Central memory CD4-positive, alpha-beta T cell (primary cell): Measurements from ENCODE around the gene IL34.

Source experiments
- DNase-seq: peaks from one replicate; pipeline ENCODE4 v3.0.0; 2022

The IL34 gene

DNA sequence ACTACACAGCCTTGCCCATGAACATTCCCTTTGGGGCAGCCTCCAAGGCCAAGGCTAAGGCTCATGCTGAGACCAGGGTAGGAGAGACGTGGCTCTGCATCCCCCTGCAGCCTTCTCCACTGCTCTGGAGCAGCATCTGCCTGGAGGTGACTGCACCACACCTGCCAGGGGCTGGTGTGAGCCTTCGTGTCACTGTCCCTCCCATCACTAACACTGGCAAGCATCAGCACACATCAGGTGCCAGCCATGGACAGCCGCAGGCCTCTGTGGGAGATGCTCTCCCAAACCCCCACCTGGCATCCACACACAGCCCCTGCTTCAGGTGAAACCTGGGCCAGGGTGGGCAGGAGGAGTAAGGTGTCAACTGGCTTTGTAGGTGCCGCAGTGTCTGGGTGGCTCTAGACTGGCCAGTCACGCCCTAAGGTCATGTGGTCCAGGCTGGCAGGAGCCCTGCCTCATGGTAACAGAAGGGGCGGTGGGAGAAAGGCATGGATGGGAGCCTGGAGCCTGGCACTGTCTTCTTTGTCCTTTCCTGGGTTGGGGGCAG is 57.5 kb downstream of the IL34 start:
- no peak for DNase-seq

DNA sequence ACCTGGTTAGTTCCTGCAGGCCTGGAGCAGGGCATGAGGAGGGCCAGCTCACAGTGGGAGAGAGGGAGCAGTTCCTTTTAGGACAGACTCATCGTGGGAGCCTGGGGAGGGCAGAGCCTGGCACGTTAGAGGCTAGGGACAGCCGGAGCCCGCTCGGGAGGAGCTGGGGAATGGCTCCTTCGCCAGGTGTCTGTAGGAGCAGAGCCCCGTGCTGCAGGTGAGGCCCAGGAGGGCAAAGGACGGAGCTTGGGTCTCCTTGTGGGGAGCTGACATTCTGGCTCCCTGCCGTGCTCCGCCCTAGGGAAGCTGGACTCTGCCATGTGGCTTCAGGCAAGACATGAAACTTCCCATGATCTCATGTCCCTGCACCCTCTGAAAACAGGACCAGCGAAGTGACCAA is 58.2 kb downstream of the IL34 start:
- DNase-seq: no peak

DNA sequence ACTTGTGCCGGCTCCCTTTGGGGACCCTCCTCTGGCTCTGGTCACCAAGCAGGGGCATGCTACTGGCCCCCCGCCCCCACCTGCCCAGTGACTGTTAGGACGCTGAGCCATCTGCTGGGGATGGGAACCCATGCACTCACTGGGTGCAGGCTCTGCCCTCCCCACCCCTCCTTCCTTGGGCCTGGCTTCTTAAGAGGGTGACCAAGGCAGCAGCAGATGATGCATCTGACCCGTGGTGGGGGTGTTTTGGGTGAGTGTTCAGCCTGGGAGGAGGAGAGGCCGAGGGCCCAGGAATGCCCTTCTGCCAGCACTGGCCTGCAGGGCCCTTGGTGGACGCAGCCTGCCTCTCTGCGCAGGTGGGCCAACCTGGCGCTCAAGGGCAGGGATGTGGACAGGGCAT is 58.7 kb downstream of the IL34 start:
- no peak for DNase-seq

DNA sequence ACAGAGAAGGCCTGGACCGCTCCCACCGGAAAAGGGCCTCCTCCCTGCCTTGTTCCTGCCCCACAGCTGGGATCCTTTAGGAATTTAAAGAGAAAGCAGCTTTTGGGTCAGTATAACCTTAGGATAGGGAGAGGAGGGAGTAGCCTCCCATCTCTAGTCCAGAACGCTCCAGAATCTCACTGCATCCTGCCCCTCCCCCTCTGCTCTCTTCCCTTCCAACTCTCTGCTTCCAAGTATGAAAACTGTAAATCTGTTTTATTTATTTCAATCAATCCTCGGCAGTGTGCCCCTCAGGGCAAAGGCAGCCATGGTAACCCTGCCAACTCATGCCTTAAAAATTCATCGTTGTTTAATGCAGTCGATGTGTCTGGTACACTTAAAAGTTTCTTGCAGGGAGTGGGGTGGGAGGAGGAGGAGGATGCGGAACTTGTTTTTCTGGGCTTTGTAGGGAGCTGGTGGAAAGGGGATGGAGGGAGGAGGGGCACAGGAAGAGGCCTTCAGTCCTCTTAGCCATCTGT is 60.6 kb downstream of the IL34 start:
- no peak for DNase-seq

DNA sequence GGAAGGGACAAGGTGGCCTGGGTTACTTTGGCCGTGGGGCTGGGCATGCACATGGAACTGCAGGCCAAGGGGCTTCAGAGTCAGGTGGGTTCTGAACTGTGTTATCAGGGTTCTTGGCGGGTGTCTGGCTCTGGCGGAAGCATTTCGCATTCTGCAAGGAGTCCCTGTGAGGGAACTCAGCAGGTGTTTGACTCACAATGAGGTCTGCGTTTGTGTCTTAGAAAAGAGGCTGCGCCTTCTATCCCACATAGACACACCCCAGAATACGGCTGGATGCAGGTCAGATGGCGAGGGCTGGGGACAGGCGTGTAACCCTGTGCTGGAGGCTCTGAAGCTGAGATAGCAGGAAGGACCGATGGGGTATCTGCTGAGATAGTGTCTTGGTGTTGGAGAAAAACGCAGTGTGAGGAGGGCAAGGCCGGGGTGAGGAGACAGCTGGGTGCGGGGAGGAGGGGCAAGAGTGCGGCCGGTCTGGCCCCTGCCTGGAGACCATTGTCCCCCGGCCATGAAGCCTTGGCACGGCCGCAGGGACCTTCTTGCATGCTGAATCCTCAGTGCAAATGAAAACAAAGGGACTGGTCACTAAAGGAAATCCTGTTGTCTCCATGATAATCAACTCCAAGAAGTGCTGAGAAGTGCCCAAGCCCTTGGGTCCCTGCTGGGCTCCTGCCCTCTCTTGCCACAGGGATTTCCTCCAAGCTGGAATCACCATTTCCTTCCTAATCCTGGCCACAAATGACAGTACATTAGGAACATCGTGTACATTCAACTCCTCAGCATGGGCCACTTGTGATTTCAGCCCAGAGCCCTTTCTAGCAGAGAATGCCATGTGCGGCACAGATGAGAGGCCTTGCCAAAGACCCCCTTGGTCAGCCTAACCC is 62.2 kb downstream of the IL34 start:
- DNase-seq: no peak

DNA sequence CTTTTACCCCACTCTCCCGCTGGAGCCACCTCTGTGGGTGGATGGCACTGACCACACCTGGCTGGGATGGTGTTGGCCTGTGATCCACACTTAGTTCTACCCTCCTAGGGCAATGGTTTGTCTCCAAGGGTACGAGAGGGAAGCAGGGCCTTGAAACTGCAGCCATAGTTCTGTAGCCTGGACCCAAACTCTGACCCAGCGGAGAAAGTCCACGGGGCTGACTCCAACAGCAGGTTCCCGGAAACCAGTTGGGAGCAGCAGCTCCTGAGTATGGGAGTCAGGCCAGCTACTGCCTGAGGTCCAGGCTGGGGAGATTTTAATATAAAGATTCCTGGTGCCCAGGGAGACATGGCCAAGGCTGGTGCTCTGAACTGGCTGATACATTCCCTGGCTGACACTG is 63.1 kb downstream of the IL34 start:
- DNase-seq: no peak

DNA sequence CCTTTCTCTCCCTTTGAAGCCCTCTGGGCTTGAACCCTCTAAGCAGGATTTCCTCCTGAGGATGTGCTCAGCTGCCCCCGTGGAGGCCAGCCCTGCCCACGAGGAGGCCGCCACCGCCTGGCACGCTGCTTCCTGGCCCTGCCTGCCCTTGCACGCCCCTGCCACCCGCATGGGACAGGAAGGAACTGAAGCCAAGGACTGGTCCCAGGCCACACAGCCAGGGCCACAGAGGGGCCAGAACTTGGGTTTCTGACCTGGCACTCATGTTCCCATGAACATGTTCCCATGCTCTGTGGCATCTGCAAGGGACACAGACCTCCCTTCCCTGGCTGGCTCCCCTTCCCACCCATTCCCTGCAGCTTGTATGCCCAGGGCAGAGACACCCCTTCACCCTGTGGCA is 63.6 kb downstream of the IL34 start:
- no peak for DNase-seq
